DOHH2 (cell line): ENCODE measurements around the gene B9D2.

Source experiments
- CTCF ChIP-seq: fragments of 200-600 bp; sonication (generic); IDR thresholded peaks from one replicate; pipeline ENCODE4 v1.5.1; 2014; ENCODE audit warnings: antibody characterized with exemption, mild to moderate bottlenecking, low read depth, low read length; ENCODE audit not compliant: poor library complexity, severe bottlenecking
- EZH2phosphoT487 ChIP-seq: fragments of 200-600 bp; sonication (generic); IDR thresholded peaks from 2 replicates; pipeline ENCODE4 v1.6.1; 2017; ENCODE audit warnings: borderline replicate concordance, mild to moderate bottlenecking, antibody characterized with exemption, low read length, moderate library complexity, mixed read lengths

- TF ChIP-seq CTCF = no peak
- no peak for TF ChIP-seq EZH2phosphoT487
Measured at GRCh38 chr19:41320185-41320518, 43.8 kb downstream of the B9D2 start.
